Natural killer cell (primary cell): ENCODE data around the gene ZNF827. TPM values are rescaled to one million over a fixed set of nuclear protein-coding genes. Genes with fewer than 3 reads are reported as not detected.

Source experiments
- ATAC-seq, 3 donors: fragments of 150-1000 bp in 2 of 3; fragments of 200-7000 bp in 1 of 3; cut with Tn5 transposase; 1 replicate in 1 of 3; 2 replicates in 2 of 3; pipeline ENCODE4 v1.10.0; 2021; ENCODE audit warnings: mild to moderate bottlenecking in 2 of 3, moderate library complexity in 2 of 3
- DNase-seq, 2 donors: peaks; one replicate each; pipeline versions ENCODE4 v3.0.0 to v3.0.0-alpha.2; 2013 to 2021; ENCODE audit warnings: mixed read lengths in 1 of 2
- H3K27ac ChIP-seq: one replicate; pipeline ENCODE4 v1.5.1; 2013; ENCODE audit warnings: mild to moderate bottlenecking, low read length
- H3K27me3 ChIP-seq: one replicate; pipeline ENCODE4 v1.6.1; 2013; ENCODE audit warnings: low read length; ENCODE audit not compliant: control insufficient read depth, insufficient read depth
- H3K36me3 ChIP-seq: one replicate; pipeline ENCODE4 v1.6.1; 2013; ENCODE audit warnings: low read length; ENCODE audit not compliant: control insufficient read depth, insufficient read depth
- H3K4me1 ChIP-seq: one replicate; pipeline ENCODE4 v1.6.1; 2013; ENCODE audit warnings: low read length; ENCODE audit not compliant: control insufficient read depth, insufficient read depth
- H3K4me3 ChIP-seq: one replicate; pipeline ENCODE4 v1.5.1; 2013; ENCODE audit warnings: low read length
- H3K9me3 ChIP-seq: one replicate; pipeline ENCODE4 v1.6.1; 2013; ENCODE audit warnings: low read length; ENCODE audit not compliant: control insufficient read depth, insufficient read depth
- H3K27ac Mint-ChIP-seq, 2 donors: one replicate each; pipeline ENCODE4 v1.8.0; 2022; ENCODE audit warnings: mild to moderate bottlenecking in 2 of 2, mixed read lengths in 2 of 2, moderate library complexity in 1 of 2
- H3K27me3 Mint-ChIP-seq, 2 donors: one replicate each; pipeline ENCODE4 v1.8.0; 2022; ENCODE audit warnings: low read depth in 2 of 2, mixed read lengths in 2 of 2
- H3K36me3 Mint-ChIP-seq: one replicate; pipeline ENCODE4 v1.8.0; 2022; ENCODE audit warnings: mixed read lengths
- H3K4me1 Mint-ChIP-seq, 2 donors: one replicate each; pipeline ENCODE4 v1.8.0; 2022; ENCODE audit warnings: mixed read lengths in 2 of 2
- H3K4me3 Mint-ChIP-seq: one replicate; pipeline ENCODE4 v1.8.0; 2022; ENCODE audit warnings: mild to moderate bottlenecking, moderate library complexity, mixed read lengths
- H3K9me3 Mint-ChIP-seq, 2 donors: one replicate each; pipeline ENCODE4 v1.8.0; 2022; ENCODE audit warnings: mixed read lengths in 2 of 2
- WGBS: methylation state at CpG from one replicate; pipeline ENCODE4 v1.1.7; 2013; ENCODE audit warnings: missing lambda C conversion rate; ENCODE audit not compliant: insufficient coverage; 5-methylcytosine and 5-hydroxymethylcytosine counted together
- intact Hi-C: fragments of 100-400 bp; cut with micrococcal nuclease; formaldehyde crosslinking; loops from one replicate; pipeline ENCODE4 v1.14.2; 2022
- total RNA-seq, 4 donors: library from RNA; stranded (reverse); fragments of 120-200 nt in 1 of 4; gene quantifications; one replicate each; pipeline versions ENCODE4 v1.2.3 to v1.2.4, GENCODE V29; 2013 to 2022
- TF ChIP-seq, protein P1 (sequence below): fragments of 200-600 bp; IDR thresholded peaks from one replicate; pipeline ENCODE4 v1.8.0; 2022; ENCODE audit warnings: antibody characterized with exemption

Gene ZNF827
- total RNA-seq, 3 donors from 2014 or later (not counting 1 experiment from before 2014, with no cell fraction given), result 25.8 to 35.5 (median 32.9) TPM

DNA sequence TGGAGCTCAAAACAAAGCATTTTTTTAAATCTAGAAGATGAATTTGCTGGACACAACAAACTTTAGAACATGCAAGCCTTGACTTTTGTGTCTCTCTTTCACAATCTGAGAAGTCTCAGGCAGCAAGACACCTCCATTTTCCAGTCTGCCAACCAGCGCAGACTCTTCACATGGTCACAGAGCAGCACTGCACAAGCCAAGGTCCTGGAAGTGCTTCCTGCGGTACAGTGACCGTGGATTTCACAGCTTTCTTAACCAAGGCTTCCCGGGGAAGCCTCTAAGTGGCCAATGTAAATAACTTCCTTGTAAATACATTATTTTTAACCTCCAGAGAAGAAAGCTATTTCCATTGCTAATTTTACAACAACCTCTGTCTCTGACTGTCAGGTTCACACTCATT lies 31.2 kb downstream of the ZNF827 start:
- H3K4me3 ChIP-seq, result no peak overlapping the region
- ATAC-seq (peak in 1 of 3 donors; percentile 50), DNase-seq (no peak)
- WGBS, result 57% methylated on average over 4 of the region's 4 CpGs
- no peaks in the 10 kb centered on the region for H3K4me1 ChIP-seq
- no peak overlapping the region for H3K27ac Mint-ChIP-seq
- H3K9me3 ChIP-seq, result no peaks in the 10 kb centered on the region
- peaks cover 29 to 61% of the 10 kb centered on the region in 2 donors for H3K4me1 Mint-ChIP-seq
- intact Hi-C loops, result no loop called here
- TF ChIP-seq, protein P1, sequence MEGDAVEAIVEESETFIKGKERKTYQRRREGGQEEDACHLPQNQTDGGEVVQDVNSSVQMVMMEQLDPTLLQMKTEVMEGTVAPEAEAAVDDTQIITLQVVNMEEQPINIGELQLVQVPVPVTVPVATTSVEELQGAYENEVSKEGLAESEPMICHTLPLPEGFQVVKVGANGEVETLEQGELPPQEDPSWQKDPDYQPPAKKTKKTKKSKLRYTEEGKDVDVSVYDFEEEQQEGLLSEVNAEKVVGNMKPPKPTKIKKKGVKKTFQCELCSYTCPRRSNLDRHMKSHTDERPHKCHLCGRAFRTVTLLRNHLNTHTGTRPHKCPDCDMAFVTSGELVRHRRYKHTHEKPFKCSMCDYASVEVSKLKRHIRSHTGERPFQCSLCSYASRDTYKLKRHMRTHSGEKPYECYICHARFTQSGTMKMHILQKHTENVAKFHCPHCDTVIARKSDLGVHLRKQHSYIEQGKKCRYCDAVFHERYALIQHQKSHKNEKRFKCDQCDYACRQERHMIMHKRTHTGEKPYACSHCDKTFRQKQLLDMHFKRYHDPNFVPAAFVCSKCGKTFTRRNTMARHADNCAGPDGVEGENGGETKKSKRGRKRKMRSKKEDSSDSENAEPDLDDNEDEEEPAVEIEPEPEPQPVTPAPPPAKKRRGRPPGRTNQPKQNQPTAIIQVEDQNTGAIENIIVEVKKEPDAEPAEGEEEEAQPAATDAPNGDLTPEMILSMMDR, result no peak
- no peak overlapping the region for H3K27ac ChIP-seq
- no peaks in the 10 kb centered on the region for H3K27me3 Mint-ChIP-seq
- H3K27me3 ChIP-seq, result no peaks in the 10 kb centered on the region
- H3K36me3 ChIP-seq, result peaks cover 4% of the 10 kb centered on the region
- no peak overlapping the region for H3K4me3 Mint-ChIP-seq
- no peaks in the 10 kb centered on the region for H3K36me3 Mint-ChIP-seq
- no peaks in the 10 kb centered on the region for H3K9me3 Mint-ChIP-seq

DNA sequence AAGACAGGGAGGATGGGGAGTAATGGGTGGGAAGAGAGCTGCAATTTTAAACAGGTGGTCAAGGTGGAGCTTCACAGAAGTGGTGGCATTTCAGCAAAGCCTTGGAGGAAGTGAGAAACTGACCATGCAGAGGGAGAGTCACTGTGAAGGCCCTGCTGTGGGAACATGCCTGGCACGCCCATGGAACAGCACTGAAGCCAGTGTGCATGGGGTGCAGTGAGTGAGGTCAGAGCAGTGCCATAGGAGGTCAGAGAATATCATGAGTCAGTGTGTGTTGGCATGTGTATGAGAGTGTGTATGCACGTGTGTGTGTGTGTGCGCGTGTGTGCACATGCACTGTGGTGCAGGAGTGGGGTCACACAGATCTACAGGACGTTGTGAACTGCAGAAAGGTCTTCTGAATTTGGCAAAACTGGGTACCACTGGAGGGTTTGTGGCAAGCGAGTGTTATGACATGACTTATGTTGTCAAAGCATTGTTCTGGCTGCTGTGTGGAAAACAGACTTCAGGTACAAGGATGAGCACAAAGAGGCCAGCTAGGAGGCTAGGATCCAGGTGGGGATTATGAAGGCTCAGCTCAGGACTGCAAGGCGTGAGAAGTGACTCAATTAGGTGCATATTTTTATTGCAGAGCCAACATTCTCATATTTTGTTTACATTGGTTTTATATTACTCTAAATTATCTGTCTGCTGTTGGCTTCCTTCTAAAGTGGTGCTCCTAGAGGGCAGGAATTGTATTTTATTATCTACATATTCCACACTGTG lies 34.0 kb downstream of the ZNF827 start:
- TF ChIP-seq, protein P1, result no peak
- no peak overlapping the region for H3K27ac Mint-ChIP-seq
- H3K4me1 Mint-ChIP-seq, result peaks cover 33 to 49% of the 10 kb centered on the region in 2 donors

DNA sequence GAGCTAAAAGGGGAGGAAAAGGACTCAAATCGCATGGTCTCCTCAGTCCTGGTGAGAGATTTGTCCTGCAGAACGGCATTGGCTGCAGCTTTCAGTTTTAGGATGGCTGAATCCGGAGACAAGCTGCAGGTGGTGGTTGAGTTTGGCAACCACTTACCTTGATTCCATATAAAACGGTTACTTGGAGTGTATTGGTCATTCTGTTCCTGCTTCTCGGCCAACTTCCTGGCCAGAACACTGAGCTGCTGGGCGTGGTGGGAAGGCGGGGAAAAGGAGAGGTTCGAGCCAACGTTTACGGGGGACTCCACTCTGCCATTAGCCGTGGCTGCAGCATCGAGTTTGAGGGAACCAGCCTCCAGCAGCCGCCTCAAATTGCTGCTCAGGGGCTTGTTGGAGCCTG lies 36.1 kb downstream of the ZNF827 start:
- Mint-ChIP-seq H3K9me3 (no peaks in the 10 kb centered on the region), H3K27me3 (no peaks in the 10 kb centered on the region), H3K36me3 (peaks cover 7% of the 10 kb centered on the region), H3K27ac (no peak overlapping the region), H3K4me1 (peaks cover 20 to 31% of the 10 kb centered on the region in 2 donors), H3K4me3 (no peak overlapping the region)
- TF ChIP-seq, protein P1, result no peak
- H3K4me1 ChIP-seq, result no peaks in the 10 kb centered on the region
- WGBS, result 95% methylated on average over 13 of the region's 13 CpGs
- no peaks in the 10 kb centered on the region for H3K9me3 ChIP-seq
- ATAC-seq, result no peak
- no peak overlapping the region for H3K27ac ChIP-seq
- no peaks in the 10 kb centered on the region for H3K27me3 ChIP-seq
- H3K4me3 ChIP-seq, result no peak overlapping the region
- intact Hi-C loops, result no loop called here
- peaks cover 14% of the 10 kb centered on the region for H3K36me3 ChIP-seq
- no peak for DNase-seq

More for the DNA sequence above, 34.0 kb downstream of the ZNF827 start:
- Mint-ChIP-seq H3K9me3 (no peaks in the 10 kb centered on the region), H3K36me3 (peaks cover 7% of the 10 kb centered on the region), H3K27me3 (no peaks in the 10 kb centered on the region), H3K4me3 (no peak overlapping the region)
- 91% methylated on average over 6 of the region's 7 CpGs for WGBS
- DNase-seq (no peak), ATAC-seq (no peak)
- Histone ChIP-seq H3K4me3 (no peak overlapping the region), H3K27ac (no peak overlapping the region), H3K36me3 (peaks cover 14% of the 10 kb centered on the region), H3K27me3 (no peaks in the 10 kb centered on the region), H3K4me1 (no peaks in the 10 kb centered on the region), H3K9me3 (no peaks in the 10 kb centered on the region)
- intact Hi-C loops, result no loop called here
